Measurements from ENCODE around the gene INVS. TPM values are rescaled to one million over a fixed set of nuclear protein-coding genes. Genes with fewer than 3 reads are reported as not detected.
"Not testable (repeated sequence)": the region's sequence is repeated elsewhere in the genome, so short reads cannot be mapped to it uniquely, and the experiment has no call there.

The INVS gene
- total and polyA plus RNA-seq, 3 donors from 2014 or later = 13.3 to 37.1 (median 31.7) TPM

GRCh38 chr9:100134731-100135130, 35.7 kb downstream of the INVS start:
- no peaks in the 10 kb centered on the region for H3K4me1 ChIP-seq
- no peak overlapping the region for H3K4me3 ChIP-seq
- no peaks in the 10 kb centered on the region for H3K27me3 ChIP-seq
- TF ChIP-seq CTCF (IDR thresholded peaks at IDR 0.05) (no peak), POLR2A (IDR thresholded peaks at IDR 0.05) (no peak)
- H3K9me3 ChIP-seq = no peaks in the 10 kb centered on the region
- H3K36me3 ChIP-seq (ENCODE audit: low read depth, missing control alignments) = no peaks in the 10 kb centered on the region
- no peak for DNase-seq
- no peak overlapping the region for H3K27ac ChIP-seq
- WGBS, 2 donors = 95 to 97% methylated on average over 3 of the region's 3 CpGs
- intact Hi-C loops (cut with DNase I; ENCODE audit: low total_unique reads) = no loop called here

- intact Hi-C loops (cut with DNase I; ENCODE audit: low total_unique reads); H3K4me1 ChIP-seq; H3K4me3 ChIP-seq; H3K9me3 ChIP-seq; H3K27me3 ChIP-seq; H3K36me3 ChIP-seq (ENCODE audit: low read depth, missing control alignments); DNase-seq; H3K27ac ChIP-seq: not testable (repeated sequence)
- WGBS, 2 donors = 91 to 94% methylated on average over 5 of the region's 5 CpGs
Observed at GRCh38 chr9:100136799-100137198, 37.8 kb downstream of the INVS start.

GRCh38 chr9:100140303-100140702, 41.3 kb downstream of the INVS start:
- H3K4me1 ChIP-seq; DNase-seq; H3K27ac ChIP-seq; H3K4me3 ChIP-seq; intact Hi-C loops (cut with DNase I; ENCODE audit: low total_unique reads); H3K36me3 ChIP-seq (ENCODE audit: low read depth, missing control alignments); H3K9me3 ChIP-seq; H3K27me3 ChIP-seq: not testable (repeated sequence)
- WGBS, 2 donors = 95 to 96% methylated on average over 6 of the region's 6 CpGs

- H3K27me3 ChIP-seq; H3K9me3 ChIP-seq; H3K4me3 ChIP-seq; H3K36me3 ChIP-seq (ENCODE audit: low read depth, missing control alignments); intact Hi-C loops (cut with DNase I; ENCODE audit: low total_unique reads); DNase-seq; H3K27ac ChIP-seq; H3K4me1 ChIP-seq: not testable (repeated sequence)
- WGBS, 2 donors = 92 to 98% methylated on average over 9 of the region's 9 CpGs
Observed at GRCh38 chr9:100141862-100142261, 42.8 kb downstream of the INVS start.

GRCh38 chr9:100145167-100145934, 46.3 kb downstream of the INVS start:
- H3K4me3 ChIP-seq; intact Hi-C loops (cut with DNase I; ENCODE audit: low total_unique reads); DNase-seq; H3K36me3 ChIP-seq (ENCODE audit: low read depth, missing control alignments); H3K27me3 ChIP-seq; H3K4me1 ChIP-seq; H3K27ac ChIP-seq; H3K9me3 ChIP-seq: not testable (repeated sequence)
- 93 to 94% methylated on average over 15 of the region's 15 CpGs for WGBS, 2 donors

- H3K27ac ChIP-seq; intact Hi-C loops (cut with DNase I; ENCODE audit: low total_unique reads): not testable (repeated sequence)
- 85 to 89% methylated on average over 8 of the region's 8 CpGs for WGBS, 2 donors
Observed at GRCh38 chr9:100145976-100146375, 46.9 kb downstream of the INVS start.

GRCh38 chr9:100150214-100150613, 51.2 kb downstream of the INVS start:
- TF ChIP-seq POLR2A (IDR thresholded peaks at IDR 0.05) (no peak), CTCF (IDR thresholded peaks at IDR 0.05) (no peak)
- WGBS, 2 donors = 28 to 31% methylated on average over 2 of the region's 2 CpGs
- intact Hi-C loops (cut with DNase I; ENCODE audit: low total_unique reads) = no loop called here
- Histone ChIP-seq H3K4me1 (no peaks in the 10 kb centered on the region), H3K4me3 (no peak overlapping the region), H3K27ac (no peak overlapping the region), H3K27me3 (no peaks in the 10 kb centered on the region), H3K36me3 (ENCODE audit: low read depth, missing control alignments) (no peaks in the 10 kb centered on the region), H3K9me3 (no peaks in the 10 kb centered on the region)
- no peak for DNase-seq

More at GRCh38 chr9:100145976-100146375, 46.9 kb downstream of the INVS start:
- not testable (repeated sequence) for H3K27me3 ChIP-seq; H3K9me3 ChIP-seq; DNase-seq; H3K4me3 ChIP-seq; H3K36me3 ChIP-seq (ENCODE audit: low read depth, missing control alignments); H3K4me1 ChIP-seq

Measured in testis (tissue), 3 donors.